Measurements from ENCODE around the gene ALDH3A1. TPM values are rescaled to one million over a fixed set of nuclear protein-coding genes. Genes with fewer than 3 reads are reported as not detected.

ALDH3A1 gene
- total RNA-seq, 6 experiments from 2014 or later, result 0.24 to 0.25 TPM; not detected in 4

DNA sequence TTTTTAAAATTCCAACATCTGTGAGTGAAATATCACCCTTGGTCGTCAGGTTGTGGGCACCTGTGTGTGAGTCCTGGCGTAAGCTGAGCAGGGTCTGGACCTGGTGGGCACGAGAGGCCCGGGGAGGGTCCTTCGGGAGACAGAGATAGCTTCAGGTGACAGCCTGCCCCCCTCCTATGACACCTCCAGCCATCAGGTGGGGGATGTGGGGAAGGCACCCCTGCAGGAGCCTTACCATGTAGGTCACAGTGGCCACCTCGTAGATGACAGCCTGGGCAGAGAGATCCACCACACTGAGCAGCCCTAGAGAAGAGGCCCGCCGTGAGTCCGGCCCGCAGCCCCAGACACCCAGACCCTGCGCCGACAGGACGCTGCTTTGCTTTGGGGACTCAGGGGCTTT, 42.9 kb downstream of the ALDH3A1 start:
- H3K4me1 Mint-ChIP-seq (ENCODE audit: low read depth), result no peaks in the 10 kb centered on the region
- no peaks in the 10 kb centered on the region for H3K36me3 Mint-ChIP-seq (ENCODE audit: low read depth)
- H3K9me3 Mint-ChIP-seq, result no peaks in the 10 kb centered on the region
- H3K27ac Mint-ChIP-seq, result no peak overlapping the region
- H3K27me3 Mint-ChIP-seq (ENCODE audit: insufficient read depth), result peaks cover 20% of the 10 kb centered on the region
- H3K4me3 Mint-ChIP-seq, result no peak overlapping the region
- no peak for DNase-seq
- TF ChIP-seq, protein P1, sequence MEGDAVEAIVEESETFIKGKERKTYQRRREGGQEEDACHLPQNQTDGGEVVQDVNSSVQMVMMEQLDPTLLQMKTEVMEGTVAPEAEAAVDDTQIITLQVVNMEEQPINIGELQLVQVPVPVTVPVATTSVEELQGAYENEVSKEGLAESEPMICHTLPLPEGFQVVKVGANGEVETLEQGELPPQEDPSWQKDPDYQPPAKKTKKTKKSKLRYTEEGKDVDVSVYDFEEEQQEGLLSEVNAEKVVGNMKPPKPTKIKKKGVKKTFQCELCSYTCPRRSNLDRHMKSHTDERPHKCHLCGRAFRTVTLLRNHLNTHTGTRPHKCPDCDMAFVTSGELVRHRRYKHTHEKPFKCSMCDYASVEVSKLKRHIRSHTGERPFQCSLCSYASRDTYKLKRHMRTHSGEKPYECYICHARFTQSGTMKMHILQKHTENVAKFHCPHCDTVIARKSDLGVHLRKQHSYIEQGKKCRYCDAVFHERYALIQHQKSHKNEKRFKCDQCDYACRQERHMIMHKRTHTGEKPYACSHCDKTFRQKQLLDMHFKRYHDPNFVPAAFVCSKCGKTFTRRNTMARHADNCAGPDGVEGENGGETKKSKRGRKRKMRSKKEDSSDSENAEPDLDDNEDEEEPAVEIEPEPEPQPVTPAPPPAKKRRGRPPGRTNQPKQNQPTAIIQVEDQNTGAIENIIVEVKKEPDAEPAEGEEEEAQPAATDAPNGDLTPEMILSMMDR (IDR thresholded peaks at IDR 0.05), result no peak

DNA sequence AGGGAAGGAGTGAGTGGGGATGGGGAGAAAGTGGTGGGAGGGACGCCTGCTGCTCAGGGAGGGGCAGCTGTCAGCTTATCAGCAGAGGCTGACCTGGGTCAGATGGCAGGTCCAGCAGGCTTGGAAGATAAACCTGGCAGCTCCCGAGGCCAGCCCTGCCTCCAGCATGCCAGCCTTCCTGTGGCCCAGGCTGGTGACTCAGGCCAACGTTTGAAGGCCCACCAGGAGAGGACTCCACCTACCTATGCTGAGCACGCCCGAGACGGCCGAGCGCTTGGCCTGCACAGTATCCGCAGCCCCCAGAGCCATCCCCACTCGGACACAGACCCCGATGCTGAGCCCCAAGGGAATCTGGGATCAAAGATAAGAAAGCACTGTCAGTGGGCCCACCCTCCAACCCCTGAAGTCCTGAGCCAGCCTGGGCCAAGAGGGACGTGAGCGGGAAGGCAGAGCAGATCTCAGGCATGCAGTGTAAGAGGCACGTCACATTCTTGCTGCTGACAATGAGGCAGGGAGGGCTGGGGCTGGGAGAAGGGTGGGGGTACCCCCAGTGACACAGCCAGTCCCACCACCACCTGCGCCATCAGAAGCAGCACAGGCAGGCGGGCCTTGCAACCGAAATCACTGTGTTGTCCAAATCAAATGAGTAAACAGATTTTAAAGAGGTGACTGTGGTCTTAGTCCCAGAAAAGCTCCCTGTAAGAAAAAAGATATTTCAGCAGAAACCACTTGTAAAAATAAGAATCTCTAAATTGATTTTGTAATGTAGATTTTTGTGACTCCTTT, 44.1 kb downstream of the ALDH3A1 start:
- Mint-ChIP-seq H3K9me3 (no peaks in the 10 kb centered on the region), H3K27ac (no peak overlapping the region), H3K36me3 (ENCODE audit: low read depth) (no peaks in the 10 kb centered on the region), H3K4me3 (no peak overlapping the region), H3K27me3 (ENCODE audit: insufficient read depth) (peaks cover 19% of the 10 kb centered on the region), H3K4me1 (ENCODE audit: low read depth) (no peaks in the 10 kb centered on the region)
- TF ChIP-seq, protein P1 (IDR thresholded peaks at IDR 0.05), result no peak
- DNase-seq, result no peak

DNA sequence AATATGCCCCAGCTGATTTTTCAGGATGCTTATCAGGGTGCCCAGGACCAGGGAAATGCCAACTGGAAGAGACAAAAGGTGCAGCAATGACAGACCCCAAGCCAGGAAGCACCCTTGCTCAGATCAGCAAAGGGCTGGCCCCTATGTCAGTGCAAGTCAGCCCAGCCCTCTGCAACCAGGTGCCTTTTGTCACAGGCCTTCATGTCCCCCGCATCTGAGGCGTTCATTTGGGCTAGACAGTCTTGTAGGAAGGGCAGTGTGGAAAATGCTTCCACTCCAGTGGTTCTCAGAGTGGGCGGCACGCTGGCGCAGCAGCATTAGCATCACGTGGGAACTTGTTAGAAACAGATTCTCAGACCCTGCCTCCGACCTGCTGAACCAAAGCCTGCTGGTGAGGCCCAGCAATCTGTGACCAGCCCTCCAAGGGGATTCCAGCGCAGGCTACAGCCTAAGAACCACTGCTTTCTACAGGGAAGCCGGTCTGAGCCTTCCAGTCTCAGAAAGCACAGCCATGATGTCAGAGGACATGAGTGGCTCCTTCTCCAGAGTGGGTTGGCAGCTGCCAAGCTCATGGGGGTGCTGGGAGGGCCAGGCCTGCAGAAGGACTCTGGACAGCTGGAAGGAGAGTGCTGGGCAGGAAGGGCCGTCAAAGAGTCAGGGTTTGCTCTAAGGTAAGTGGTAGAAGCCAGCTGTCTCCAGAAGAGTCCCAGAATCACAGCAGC, 44.8 kb downstream of the ALDH3A1 start:
- no peaks in the 10 kb centered on the region for H3K9me3 Mint-ChIP-seq
- DNase-seq, result no peak
- H3K4me3 Mint-ChIP-seq, result no peak overlapping the region
- no peak overlapping the region for H3K27ac Mint-ChIP-seq
- TF ChIP-seq, protein P1 (IDR thresholded peaks at IDR 0.05), result no peak
- H3K4me1 Mint-ChIP-seq (ENCODE audit: low read depth), result no peaks in the 10 kb centered on the region
- peaks cover 17% of the 10 kb centered on the region for H3K27me3 Mint-ChIP-seq (ENCODE audit: insufficient read depth)
- H3K36me3 Mint-ChIP-seq (ENCODE audit: low read depth), result no peaks in the 10 kb centered on the region

DNA sequence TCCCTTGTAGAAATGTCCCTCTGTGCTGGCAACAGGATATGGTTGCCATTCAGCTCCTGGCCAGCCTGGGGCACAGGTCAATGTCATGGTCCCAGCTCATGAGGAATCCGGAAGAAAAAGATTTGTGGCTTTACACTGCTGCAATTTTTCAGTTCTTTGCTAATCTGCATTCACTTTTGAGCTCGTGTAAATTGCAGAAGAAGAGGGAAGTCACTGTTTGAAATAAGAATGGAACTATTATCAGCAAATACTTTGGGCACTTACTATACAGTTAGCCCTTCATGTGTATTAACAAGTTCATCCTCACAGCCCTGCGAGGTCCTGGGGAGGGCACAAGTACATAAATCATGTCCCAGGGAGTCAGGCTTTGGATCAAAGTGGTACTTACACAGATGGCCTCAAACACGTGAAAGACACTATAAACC, 45.9 kb downstream of the ALDH3A1 start:
- H3K27ac Mint-ChIP-seq, result no peak overlapping the region
- H3K36me3 Mint-ChIP-seq (ENCODE audit: low read depth), result no peaks in the 10 kb centered on the region
- H3K4me1 Mint-ChIP-seq (ENCODE audit: low read depth), result no peaks in the 10 kb centered on the region
- DNase-seq, result no peak
- no peak overlapping the region for H3K4me3 Mint-ChIP-seq
- no peaks in the 10 kb centered on the region for H3K9me3 Mint-ChIP-seq
- TF ChIP-seq, protein P1 (IDR thresholded peaks at IDR 0.05), result no peak
- H3K27me3 Mint-ChIP-seq (ENCODE audit: insufficient read depth), result peaks cover 13% of the 10 kb centered on the region

Other genes with a start within 250 kb of the ALDH3A1 start
- under 1 TPM in 1 of 6 experiments, not detected in 5; 0.14 TPM for gene SLC47A1, start 214.4 kb downstream of the ALDH3A1 start, total RNA-seq (2021; fragmentation: NEBNext Ultra II Directional; extraction: Animal tissue kit (Norgen Biotek cat#: 25700))
- gene ALDH3A2, start 99.5 kb downstream of the ALDH3A1 start, total RNA-seq (2021; fragmentation: NEBNext Ultra II Directional; extraction: Animal tissue kit (Norgen Biotek cat#: 25700)), result 10 to 100 TPM; 12.0 to 20.6 (median 18.4) TPM
- gene SLC47A2, start 31.7 kb downstream of the ALDH3A1 start, total RNA-seq (2021; fragmentation: NEBNext Ultra II Directional; extraction: Animal tissue kit (Norgen Biotek cat#: 25700)), result not detected
- 10 to 100 TPM in 1 of 6 experiments, 1 to 10 TPM in 5; 4.2 to 10.4 (median 6.3) TPM for gene ULK2, start 119.6 kb upstream of the ALDH3A1 start, total RNA-seq (2021; fragmentation: NEBNext Ultra II Directional; extraction: Animal tissue kit (Norgen Biotek cat#: 25700))
- gene AKAP10, start 229.5 kb upstream of the ALDH3A1 start, total RNA-seq (2021; fragmentation: NEBNext Ultra II Directional; extraction: Animal tissue kit (Norgen Biotek cat#: 25700)), result 10 to 100 TPM; 23.3 to 31.3 (median 27.0) TPM

All from HFFc6 (cell line).